Measurements from ENCODE around the gene CELF1.
"Not testable (repeated sequence)": the region's sequence is repeated elsewhere in the genome, so short reads cannot be mapped to it uniquely, and the experiment has no call there.

The CELF1 gene

GRCh38 chr11:47536915-47537314 is 16.0 kb downstream of the CELF1 start:
- DNase-seq = no peak

GRCh38 chr11:47534704-47535251 is 18.2 kb downstream of the CELF1 start:
- DNase-seq = no peak

- no peak for DNase-seq
Observed at GRCh38 chr11:47533690-47534151, 19.2 kb downstream of the CELF1 start.

GRCh38 chr11:47532597-47533213 is 20.2 kb downstream of the CELF1 start:
- DNase-seq = no peak

- DNase-seq = no peak
Observed at GRCh38 chr11:47531666-47532065, 21.3 kb downstream of the CELF1 start.

- DNase-seq = not testable (repeated sequence)
Observed at GRCh38 chr11:47530721-47531120, 22.2 kb downstream of the CELF1 start.

GRCh38 chr11:47529951-47530350 is 23.0 kb downstream of the CELF1 start:
- no peak for DNase-seq

- DNase-seq = no peak
Observed at GRCh38 chr11:47527186-47527585, 25.7 kb downstream of the CELF1 start.

GRCh38 chr11:47526032-47526431 is 26.9 kb downstream of the CELF1 start:
- not testable (repeated sequence) for DNase-seq

GRCh38 chr11:47524291-47524874 is 28.5 kb downstream of the CELF1 start:
- no peak for DNase-seq

GRCh38 chr11:47523490-47524225 is 29.3 kb downstream of the CELF1 start:
- no peak for DNase-seq

- no peak for DNase-seq
Observed at GRCh38 chr11:47518212-47518964, 34.5 kb downstream of the CELF1 start.

GRCh38 chr11:47516984-47517853 is 35.7 kb downstream of the CELF1 start:
- DNase-seq = no peak

- no peak for DNase-seq
Observed at GRCh38 chr11:47516155-47516554, 36.8 kb downstream of the CELF1 start.

GRCh38 chr11:47514825-47515647 is 37.9 kb downstream of the CELF1 start:
- no peak for DNase-seq

GRCh38 chr11:47512701-47513100 is 40.2 kb downstream of the CELF1 start:
- no peak for DNase-seq

- DNase-seq = no peak
Observed at GRCh38 chr11:47511917-47512316, 41.0 kb downstream of the CELF1 start.

- no peak for DNase-seq
Observed at GRCh38 chr11:47510209-47510608, 42.7 kb downstream of the CELF1 start.

GRCh38 chr11:47509077-47509536 is 43.8 kb downstream of the CELF1 start:
- DNase-seq = no peak

GRCh38 chr11:47508240-47508957 is 44.5 kb downstream of the CELF1 start:
- no peak for DNase-seq
